HS-27A (cell line): ENCODE measurements around the gene INTU.
A peak's percentile ranks its signal among the peaks of the same experiment; 100 is the strongest.
"Not testable (repeated sequence)": the region's sequence is repeated elsewhere in the genome, so short reads cannot be mapped to it uniquely, and the experiment has no call there.

Source experiments
- DNase-seq: peaks from one replicate; pipeline ENCODE4 v3.0.0-alpha.2; 2012; ENCODE audit warnings: low read depth, missing footprints

The INTU gene

GRCh38 chr4:127632420-127633403, at the start of gene INTU:
INTU (plus strand) TSS chr4:127632957; CDS start chr4:127633035, 78 bp downstream.
- DNase-seq: peak; percentile 70

- not testable (repeated sequence) for DNase-seq
Observed at GRCh38 chr4:127586496-127586895, 46.3 kb upstream of the INTU start.

- DNase-seq: no peak
Observed at GRCh38 chr4:127586922-127587571, 45.7 kb upstream of the INTU start.

GRCh38 chr4:127589153-127589552, 43.6 kb upstream of the INTU start:
- not testable (repeated sequence) for DNase-seq

GRCh38 chr4:127598656-127599055, 34.1 kb upstream of the INTU start:
- DNase-seq: no peak

- no peak for DNase-seq
Observed at GRCh38 chr4:127601029-127601428, 31.7 kb upstream of the INTU start.

GRCh38 chr4:127604949-127605709, 27.6 kb upstream of the INTU start:
- DNase-seq: no peak

GRCh38 chr4:127606823-127607222, 25.9 kb upstream of the INTU start:
- no peak for DNase-seq

- DNase-seq: no peak
Observed at GRCh38 chr4:127609484-127609883, 23.3 kb upstream of the INTU start.

GRCh38 chr4:127610488-127610887, 22.3 kb upstream of the INTU start:
- no peak for DNase-seq

GRCh38 chr4:127616898-127617297, 15.9 kb upstream of the INTU start:
- no peak for DNase-seq

- no peak for DNase-seq
Observed at GRCh38 chr4:127618427-127618826, 14.3 kb upstream of the INTU start.

- no peak for DNase-seq
Observed at GRCh38 chr4:127622621-127622920, 10.2 kb upstream of the INTU start.

- DNase-seq: no peak
Observed at GRCh38 chr4:127622921-127623796, 9.6 kb upstream of the INTU start.

GRCh38 chr4:127623797-127624083, 9.0 kb upstream of the INTU start:
- DNase-seq: no peak

- DNase-seq: no peak
Observed at GRCh38 chr4:127624173-127624572, 8.6 kb upstream of the INTU start.

- no peak for DNase-seq
Observed at GRCh38 chr4:127629371-127629770, 3.4 kb upstream of the INTU start.

GRCh38 chr4:127630152-127630551, 2.6 kb upstream of the INTU start:
- no peak for DNase-seq

- no peak for DNase-seq
Observed at GRCh38 chr4:127631420-127631819, 1.3 kb upstream of the INTU start.

- no peak for DNase-seq
Observed at GRCh38 chr4:127634181-127634580, 1.4 kb downstream of the INTU start.

GRCh38 chr4:127641524-127641923, 8.8 kb downstream of the INTU start:
- DNase-seq: no peak

- no peak for DNase-seq
Observed at GRCh38 chr4:127642169-127642568, 9.4 kb downstream of the INTU start.
